HUES64 (cell line): ENCODE results near the gene LRRTM2.

Source experiments
- H3K27ac ChIP-seq: 2 replicates; pipeline ENCODE4 v1.7.0; 2013; ENCODE audit warnings: low read depth, low read length, inconsistent platforms
- H3K27me3 ChIP-seq: 2 replicates; pipeline ENCODE4 v1.6.1; 2013; ENCODE audit warnings: mild to moderate bottlenecking, low read length; ENCODE audit not compliant: insufficient read depth
- H3K36me3 ChIP-seq: 2 replicates; pipeline ENCODE4 v1.6.1; 2013; ENCODE audit warnings: mild to moderate bottlenecking, low read length; ENCODE audit not compliant: insufficient read depth
- H3K4me1 ChIP-seq: 2 replicates; pipeline ENCODE4 v1.6.1; 2013; ENCODE audit warnings: mild to moderate bottlenecking, low read length, moderate library complexity; ENCODE audit not compliant: insufficient read depth
- H3K4me3 ChIP-seq: 2 replicates; pipeline ENCODE4 v1.5.1; 2013; ENCODE audit warnings: mild to moderate bottlenecking, low read length, moderate library complexity
- H3K9ac ChIP-seq: 2 replicates; pipeline ENCODE4 v1.6.1; 2013; ENCODE audit warnings: mild to moderate bottlenecking, low read depth, low read length
- H3K9me3 ChIP-seq: 2 replicates; pipeline ENCODE4 v1.6.1; 2013; ENCODE audit warnings: low read depth, low read length; ENCODE audit not compliant: insufficient read depth
- WGBS: fragments of 150-250, 120-280 bp; methylation state at CpG from one replicate; pipeline ENCODE4 v1.1.7; 2013; ENCODE audit warnings: missing lambda C conversion rate; 5-methylcytosine and 5-hydroxymethylcytosine counted together

LRRTM2 gene

DNA sequence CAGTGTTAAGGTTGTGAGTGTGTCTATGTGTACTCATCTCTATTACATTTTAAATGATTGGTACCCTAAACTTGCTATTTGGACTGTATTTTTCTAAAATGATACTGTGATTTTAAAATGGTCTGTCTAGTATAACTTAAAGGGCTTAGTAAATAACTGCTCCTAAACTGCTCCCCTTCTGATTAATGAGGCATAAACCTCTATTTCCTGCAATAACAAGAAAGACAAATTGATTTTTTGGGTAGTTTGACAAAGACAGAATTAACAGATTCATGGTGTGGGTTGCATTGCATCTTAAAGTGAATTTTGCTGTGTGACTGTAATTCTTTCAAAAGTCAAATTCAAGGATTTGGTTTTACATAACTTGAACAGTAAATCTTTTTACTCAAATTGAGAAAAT lies 8.1 kb upstream of the LRRTM2 start:
- peaks cover 21% of the 10 kb centered on the region for H3K36me3 ChIP-seq
- H3K4me3 ChIP-seq = no peak overlapping the region
- peak overlapping the region; percentile 91 for H3K27ac ChIP-seq
- H3K4me1 ChIP-seq = peaks cover 38% of the 10 kb centered on the region
- H3K9ac ChIP-seq = no peak overlapping the region
- no peaks in the 10 kb centered on the region for H3K9me3 ChIP-seq
- no peaks in the 10 kb centered on the region for H3K27me3 ChIP-seq

DNA sequence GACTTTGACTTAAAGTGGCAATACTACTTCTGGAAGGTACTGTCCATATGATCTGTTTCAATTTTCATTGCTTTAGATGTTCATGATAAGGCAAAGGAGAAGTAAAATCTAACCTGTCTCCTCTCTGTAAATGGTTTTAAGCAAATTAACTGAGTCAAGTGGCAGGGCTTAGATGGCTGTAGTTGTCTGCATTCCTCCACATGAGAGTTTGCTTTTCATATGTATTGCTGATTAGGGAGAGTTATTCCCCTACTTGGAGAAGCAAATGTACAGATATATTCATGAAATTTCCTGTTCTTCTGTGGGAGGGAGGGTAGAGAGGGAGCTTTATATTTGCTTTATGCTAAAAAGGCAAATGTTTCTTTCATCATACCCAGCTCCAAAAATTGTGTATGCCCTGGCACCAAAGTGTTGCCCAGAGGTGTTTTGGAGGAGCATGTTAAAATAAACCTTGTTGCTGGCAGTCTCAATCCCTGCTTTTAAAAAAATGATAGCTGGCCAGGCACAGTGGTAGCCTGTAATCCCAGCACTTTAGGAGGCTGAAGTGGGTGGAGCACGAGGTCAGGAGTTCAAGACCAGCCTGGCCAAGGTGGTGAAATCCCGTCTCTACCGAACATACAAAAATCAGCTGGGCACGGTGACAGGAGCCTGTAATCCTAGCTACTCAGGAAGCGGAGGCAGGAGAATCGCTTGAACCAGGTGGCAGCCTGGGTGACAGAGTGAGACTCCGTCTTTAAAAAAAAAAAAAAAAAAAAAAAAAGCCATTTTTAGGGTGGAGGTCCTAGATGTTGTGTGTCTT lies 3.5 kb upstream of the LRRTM2 start:
- H3K9me3 ChIP-seq = no peaks in the 10 kb centered on the region
- no peak overlapping the region for H3K27ac ChIP-seq
- H3K4me3 ChIP-seq = no peak overlapping the region
- H3K9ac ChIP-seq = no peak overlapping the region
- 96% methylated on average over 7 of the region's 7 CpGs for WGBS
- H3K36me3 ChIP-seq = no peaks in the 10 kb centered on the region
- no peaks in the 10 kb centered on the region for H3K27me3 ChIP-seq
- peaks cover 36% of the 10 kb centered on the region for H3K4me1 ChIP-seq

DNA sequence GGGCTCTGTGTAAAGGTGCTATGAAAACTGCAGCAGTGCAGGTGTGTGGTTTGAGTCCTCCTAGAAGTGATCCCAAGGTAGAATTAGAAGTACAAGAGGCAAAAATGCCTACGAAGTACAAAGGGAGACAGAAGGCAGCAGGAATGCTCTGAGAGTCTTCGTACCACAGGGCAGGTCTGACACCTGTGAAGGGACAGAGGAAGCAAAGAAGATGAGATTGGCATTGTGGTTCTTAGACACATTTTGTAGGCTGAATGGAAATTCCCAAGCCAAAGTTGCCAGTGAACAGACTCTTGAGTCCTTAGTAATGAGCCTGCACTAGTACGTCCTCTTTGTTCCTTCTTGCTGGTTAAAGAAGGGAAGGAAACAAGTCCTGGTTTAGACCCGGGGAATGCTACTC lies 1.7 kb upstream of the LRRTM2 start:
- no peak overlapping the region for H3K4me3 ChIP-seq
- WGBS = 93% methylated on average over 3 of the region's 4 CpGs

DNA sequence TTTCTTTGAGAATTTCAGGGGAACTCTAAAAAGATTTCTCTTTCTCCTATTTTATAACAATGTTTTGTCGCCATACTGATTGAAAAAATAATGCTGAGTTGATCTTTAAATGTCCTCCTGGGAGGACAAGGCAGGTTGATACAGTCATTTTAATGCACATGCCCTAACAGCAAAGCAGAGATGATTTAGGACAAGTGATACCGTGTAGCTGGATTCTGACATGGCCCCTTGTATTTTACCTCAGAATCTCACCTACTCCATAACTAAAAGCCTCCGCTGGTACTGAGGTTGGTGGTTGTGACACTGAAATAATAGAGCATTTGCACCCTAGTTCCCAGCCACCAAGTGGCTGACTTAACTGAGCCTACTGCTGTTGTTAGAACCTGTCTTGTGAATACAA lies 811 bp upstream of the LRRTM2 start:
- Histone ChIP-seq H3K36me3 (no peaks in the 10 kb centered on the region), H3K9ac (no peak overlapping the region), H3K9me3 (no peaks in the 10 kb centered on the region), H3K27ac (no peak overlapping the region), H3K4me1 (peaks cover 54% of the 10 kb centered on the region), H3K4me3 (no peak overlapping the region), H3K27me3 (no peaks in the 10 kb centered on the region)
- WGBS = 94% methylated on average over 3 of the region's 3 CpGs

More for the DNA sequence above, 1.7 kb upstream of the LRRTM2 start:
- H3K4me1 ChIP-seq = peaks cover 45% of the 10 kb centered on the region
- H3K27ac ChIP-seq = no peak overlapping the region
- H3K36me3 ChIP-seq = no peaks in the 10 kb centered on the region
- H3K9me3 ChIP-seq = no peaks in the 10 kb centered on the region
- no peak overlapping the region for H3K9ac ChIP-seq
- no peaks in the 10 kb centered on the region for H3K27me3 ChIP-seq

DNA sequence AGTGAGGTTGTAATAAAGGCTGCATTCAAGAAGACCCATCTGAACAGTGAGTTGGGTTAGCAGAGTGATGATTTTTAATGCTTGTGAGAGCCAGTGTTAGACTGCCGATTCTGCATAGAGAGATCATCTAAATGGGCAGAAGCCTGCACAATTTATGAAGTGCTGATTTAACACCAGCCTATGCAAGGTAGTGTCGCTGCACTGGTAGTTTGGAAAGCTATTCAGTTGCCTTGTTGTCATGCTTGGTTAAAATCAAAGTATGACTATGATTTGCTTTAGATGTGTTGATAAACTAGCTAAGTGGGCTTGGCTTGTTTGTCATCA lies 379 bp upstream of the LRRTM2 start:
- Histone ChIP-seq H3K27ac (no peak overlapping the region), H3K9ac (no peak overlapping the region), H3K4me3 (no peak overlapping the region), H3K4me1 (peaks cover 58% of the 10 kb centered on the region), H3K9me3 (no peaks in the 10 kb centered on the region), H3K36me3 (no peaks in the 10 kb centered on the region), H3K27me3 (no peaks in the 10 kb centered on the region)
- whole genome bisulfite sequencing = 92% methylated on average over 2 of the region's 2 CpGs

DNA sequence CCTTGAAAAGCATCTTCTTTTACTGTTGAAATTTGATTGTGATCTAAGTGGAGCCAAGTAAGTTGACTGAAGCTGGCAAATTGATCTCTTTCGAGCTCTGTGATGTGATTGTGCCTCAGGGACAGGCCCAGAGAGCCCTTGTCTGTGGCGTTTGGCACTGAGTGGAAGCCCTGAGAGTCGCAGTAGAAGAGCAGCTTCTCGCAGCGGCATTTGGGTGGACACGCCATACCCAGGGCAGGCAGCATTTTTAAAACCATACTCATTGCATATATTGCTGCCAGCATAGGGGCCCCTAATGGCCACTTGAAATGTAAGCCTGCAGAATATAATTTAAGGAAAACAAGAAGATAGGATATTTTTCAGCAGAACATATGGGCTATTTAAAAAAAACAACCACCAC lies 894 bp downstream of the LRRTM2 start:
- Histone ChIP-seq H3K4me1 (peaks cover 69% of the 10 kb centered on the region), H3K9me3 (no peaks in the 10 kb centered on the region), H3K4me3 (no peak overlapping the region), H3K9ac (no peak overlapping the region), H3K36me3 (no peaks in the 10 kb centered on the region), H3K27me3 (no peaks in the 10 kb centered on the region), H3K27ac (no peak overlapping the region)
- 91% methylated on average over 6 of the region's 6 CpGs for WGBS

DNA sequence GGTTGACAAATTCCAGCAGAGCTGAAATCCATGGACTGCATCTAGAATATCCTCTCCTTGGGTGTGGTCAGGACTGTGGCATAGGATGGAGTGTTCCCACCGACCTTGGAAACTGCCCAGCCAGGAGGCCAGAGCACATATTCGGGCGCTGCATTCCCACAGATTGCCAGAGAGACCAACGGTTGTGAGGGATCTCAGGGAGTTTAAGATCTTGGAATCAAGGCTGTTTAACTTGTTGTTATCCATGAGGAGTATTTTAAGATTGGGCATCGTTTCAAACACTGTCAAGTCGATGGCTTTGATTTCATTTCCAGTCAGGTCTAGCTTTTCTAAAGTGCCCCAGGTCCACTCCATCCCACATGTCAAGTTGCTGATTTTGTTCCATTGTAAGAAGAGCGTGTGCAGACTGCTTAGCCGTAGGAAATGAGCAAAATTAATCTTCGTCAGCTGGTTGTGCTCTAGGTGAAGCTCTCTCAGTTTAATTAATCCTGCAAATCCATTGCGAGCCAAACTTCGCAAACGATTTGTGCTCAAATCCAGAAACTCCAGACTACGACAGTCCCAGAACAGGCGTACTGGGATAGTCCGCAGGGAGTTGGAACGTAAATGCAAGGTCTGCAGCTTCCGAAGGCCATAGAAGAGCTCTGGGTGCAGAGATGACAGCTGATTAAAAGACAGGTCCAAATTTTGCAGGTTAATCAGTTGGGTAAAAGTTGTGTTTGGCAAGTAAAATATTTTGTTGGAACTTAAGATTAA lies 1.5 kb downstream of the LRRTM2 start:
- H3K4me3 ChIP-seq = no peak overlapping the region
- no peak overlapping the region for H3K27ac ChIP-seq
- no peaks in the 10 kb centered on the region for H3K36me3 ChIP-seq
- H3K9ac ChIP-seq = no peak overlapping the region; the same call in 1 of the 2 replicates
- no peaks in the 10 kb centered on the region for H3K27me3 ChIP-seq
- H3K4me1 ChIP-seq = peaks cover 69% of the 10 kb centered on the region
- no peaks in the 10 kb centered on the region for H3K9me3 ChIP-seq
- 94% methylated on average over 17 of the region's 17 CpGs for WGBS

DNA sequence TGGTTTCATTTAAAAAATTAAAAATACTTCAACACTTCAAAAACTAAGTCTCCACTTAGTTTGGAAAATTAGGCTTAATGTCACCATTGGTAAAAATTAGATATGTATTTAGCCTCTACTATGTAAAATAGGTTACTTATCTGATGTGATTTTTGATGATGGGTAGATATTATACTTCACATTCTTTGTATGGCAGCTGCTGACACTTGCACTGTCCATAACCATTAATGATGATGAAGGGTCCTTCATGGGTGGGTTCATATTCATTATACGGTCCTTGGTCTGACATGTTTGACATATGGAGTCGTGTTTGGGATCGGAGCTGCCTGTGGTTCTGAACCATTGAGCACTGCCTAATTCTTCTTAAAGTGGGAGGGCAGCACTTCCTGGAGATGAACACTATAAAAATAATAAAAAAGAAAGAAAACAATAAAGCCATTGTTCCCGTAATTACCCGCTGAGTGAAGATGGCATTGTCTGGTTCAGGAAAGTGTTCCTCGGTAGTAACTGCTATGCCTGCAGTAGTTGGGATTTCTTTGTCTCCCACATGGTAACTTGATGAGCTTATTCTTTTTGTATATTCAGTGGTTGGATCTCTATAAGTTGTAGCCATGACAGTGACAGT lies 2.2 kb downstream of the LRRTM2 start:
- peaks cover 69% of the 10 kb centered on the region for H3K4me1 ChIP-seq
- H3K4me3 ChIP-seq = no peak overlapping the region
- H3K27ac ChIP-seq = no peak overlapping the region
- H3K9me3 ChIP-seq = no peaks in the 10 kb centered on the region
- H3K36me3 ChIP-seq = no peaks in the 10 kb centered on the region
- 95% methylated on average over 6 of the region's 6 CpGs for WGBS
- H3K27me3 ChIP-seq = no peaks in the 10 kb centered on the region
- no peak overlapping the region for H3K9ac ChIP-seq

DNA sequence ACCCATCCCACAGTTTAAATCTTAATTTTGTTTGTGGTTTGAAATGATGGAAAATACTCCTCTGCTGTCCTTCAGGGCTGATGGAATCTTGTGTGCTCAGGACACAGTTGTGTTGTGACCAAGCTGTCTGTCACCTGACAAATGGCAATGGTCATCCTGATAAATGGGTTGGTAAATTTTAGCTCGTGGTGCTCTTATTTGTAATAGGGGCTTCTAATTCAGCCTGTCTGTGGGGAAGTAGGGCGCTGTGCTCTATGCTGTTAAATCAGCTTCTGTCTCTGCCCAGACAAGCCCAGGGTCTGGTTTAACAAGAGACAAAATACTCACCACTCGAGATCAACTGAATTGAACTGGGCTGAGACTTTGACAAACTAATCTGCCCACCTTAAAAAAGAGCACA lies 4.5 kb downstream of the LRRTM2 start:
- H3K4me1 ChIP-seq = peaks cover 71% of the 10 kb centered on the region
- H3K27me3 ChIP-seq = no peaks in the 10 kb centered on the region
- no peak overlapping the region for H3K4me3 ChIP-seq
- peak overlapping the region; percentile 33 for H3K27ac ChIP-seq
- 56% methylated on average over 3 of the region's 3 CpGs for WGBS
- no peaks in the 10 kb centered on the region for H3K36me3 ChIP-seq
- H3K9ac ChIP-seq = no peak overlapping the region
- H3K9me3 ChIP-seq = no peaks in the 10 kb centered on the region

DNA sequence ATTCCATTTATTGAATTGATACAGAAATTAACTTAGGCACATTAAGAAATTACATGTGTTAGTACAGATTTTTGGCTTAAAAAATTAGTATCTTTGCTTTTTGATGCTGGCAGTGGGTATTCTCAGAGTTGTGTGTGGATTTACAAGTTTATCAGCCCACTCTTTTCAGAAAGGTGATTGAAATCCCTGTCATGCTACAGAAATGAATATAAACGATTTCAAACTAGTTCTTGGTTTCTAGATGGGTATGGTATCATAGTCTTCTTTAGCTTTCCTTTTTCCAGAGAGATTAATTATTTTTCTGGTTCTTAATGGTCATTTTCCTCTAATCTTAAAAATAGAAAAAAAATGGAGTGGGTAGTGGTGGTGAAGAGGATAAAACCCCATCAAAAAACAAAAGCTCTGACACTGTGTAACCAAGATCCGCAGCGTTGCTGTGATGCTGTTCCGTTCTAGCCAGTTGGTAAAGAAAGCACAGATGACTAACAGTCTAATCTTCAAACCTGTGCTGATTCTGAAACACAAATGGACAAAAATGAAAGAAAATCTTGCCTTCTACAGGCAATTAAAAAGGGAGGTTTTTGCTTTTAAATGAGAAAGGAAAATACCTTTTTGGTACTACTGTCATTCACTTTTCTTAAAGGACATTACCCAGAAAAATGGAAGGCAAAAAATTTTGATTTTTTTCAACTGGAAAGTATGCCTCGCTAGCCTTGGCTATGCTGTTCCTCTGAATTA lies 5.2 kb downstream of the LRRTM2 start:
- no peak overlapping the region for H3K4me3 ChIP-seq
- H3K9me3 ChIP-seq = no peaks in the 10 kb centered on the region
- WGBS = 90% methylated on average over 5 of the region's 5 CpGs
- peaks cover 64% of the 10 kb centered on the region for H3K4me1 ChIP-seq
- no peaks in the 10 kb centered on the region for H3K27me3 ChIP-seq
- H3K27ac ChIP-seq = peak overlapping the region; percentile 33; the same call in 1 of the 2 replicates
- H3K9ac ChIP-seq = no peak overlapping the region
- no peaks in the 10 kb centered on the region for H3K36me3 ChIP-seq

DNA sequence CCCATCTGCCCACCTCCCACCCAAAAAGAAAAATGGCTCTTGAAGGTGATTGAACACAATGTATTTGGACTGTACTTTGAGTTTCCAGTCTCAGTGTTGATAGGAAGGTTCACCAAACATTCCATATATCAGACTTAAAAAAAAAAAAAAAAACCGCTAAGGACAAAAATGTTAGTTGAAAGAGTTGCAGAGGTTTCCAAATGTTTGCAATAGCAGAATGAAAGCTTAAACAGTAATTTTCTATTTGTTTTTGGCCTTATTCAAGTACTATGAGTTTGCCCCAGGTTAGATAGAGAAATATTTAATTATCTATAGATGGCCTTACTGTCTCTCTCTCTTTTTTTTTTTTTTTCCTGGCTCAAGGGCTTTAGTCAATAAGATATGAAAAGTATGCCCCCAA lies 6.1 kb downstream of the LRRTM2 start:
- 77% methylated on average over 1 of the region's 1 CpG for WGBS
- no peaks in the 10 kb centered on the region for H3K9me3 ChIP-seq
- H3K4me1 ChIP-seq = peaks cover 55% of the 10 kb centered on the region
- no peaks in the 10 kb centered on the region for H3K27me3 ChIP-seq
- H3K27ac ChIP-seq = no peak overlapping the region
- H3K36me3 ChIP-seq = no peaks in the 10 kb centered on the region
- H3K4me3 ChIP-seq = no peak overlapping the region
- H3K9ac ChIP-seq = no peak overlapping the region
